ENCODE measurements around the gene ZNF710.

GRCh38 chr15:89984001-89984400 lies 17.1 kb upstream of the ZNF710 start:
- TF ChIP-seq CTCF (IDR thresholded peaks at IDR 0.05; ENCODE audit: extremely low read depth in 1 of 2, insufficient read depth in 1 of 2, low read depth in 1 of 2, low read length in 2 of 2) (no peak), POLR2A (IDR thresholded peaks at IDR 0.05; ENCODE audit: low read depth, low read length) (no peak), EZH2 (IDR thresholded peaks at IDR 0.05; ENCODE audit: borderline replicate concordance, low read depth, low read length, severe bottlenecking) (no peak), POLR2AphosphoS5 (IDR thresholded peaks at IDR 0.05; ENCODE audit: insufficient read depth, low read depth, low read length) (no peak), MAX (IDR thresholded peaks at IDR 0.05; ENCODE audit: insufficient read depth, insufficient read length) (no peak), JUN (IDR thresholded peaks at IDR 0.05; ENCODE audit: borderline replicate concordance, insufficient read depth, insufficient read length, low read depth) (no peak), MYC (IDR thresholded peaks at IDR 0.05; ENCODE audit: low read depth, low read length) (no peak), FOS (IDR thresholded peaks at IDR 0.05; ENCODE audit: borderline replicate concordance, insufficient read depth, low read length) (no peak)
